ENCODE results near the gene PGR. TPM values are rescaled to one million over a fixed set of nuclear protein-coding genes. Genes with fewer than 3 reads are reported as not detected.

PGR gene
- total RNA-seq, 6 experiments from 2014 or later: 0.11 to 0.74 (median 0.28) TPM

DNA sequence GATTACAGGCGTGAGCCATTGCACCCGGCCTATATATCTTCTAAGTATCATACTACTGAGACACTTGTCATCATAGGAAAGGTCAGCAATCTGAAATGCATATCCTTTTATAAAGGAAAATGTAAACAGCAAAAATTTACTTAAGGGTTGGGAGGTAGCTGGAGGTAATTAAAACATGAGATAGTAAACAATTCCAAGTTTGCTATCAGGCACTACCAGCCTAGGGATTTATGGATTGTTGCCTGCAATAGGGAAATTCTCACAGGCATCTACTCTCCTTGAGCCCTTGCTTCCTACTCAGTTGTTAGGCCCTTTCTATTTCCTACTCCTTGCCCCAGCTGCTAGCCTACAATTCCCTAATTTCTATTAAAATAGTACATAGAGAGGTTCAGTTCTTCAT is 16.1 kb downstream of the PGR start:
- Histone ChIP-seq H3K4me1 (no peaks in the 10 kb centered on the region), H3K36me3 (no peaks in the 10 kb centered on the region), H3K27ac (no peak overlapping the region), H3K4me3 (no peak overlapping the region), H3K27me3 (no peaks in the 10 kb centered on the region), H3K9me3 (no peaks in the 10 kb centered on the region)
- no peak for DNase-seq
- no peak for ATAC-seq
- 65% methylated on average over 2 of the region's 2 CpGs for WGBS (ENCODE audit: insufficient coverage, low coverage, low lambda C conversion rate, missing lambda C conversion rate)
- TF ChIP-seq, protein P1, sequence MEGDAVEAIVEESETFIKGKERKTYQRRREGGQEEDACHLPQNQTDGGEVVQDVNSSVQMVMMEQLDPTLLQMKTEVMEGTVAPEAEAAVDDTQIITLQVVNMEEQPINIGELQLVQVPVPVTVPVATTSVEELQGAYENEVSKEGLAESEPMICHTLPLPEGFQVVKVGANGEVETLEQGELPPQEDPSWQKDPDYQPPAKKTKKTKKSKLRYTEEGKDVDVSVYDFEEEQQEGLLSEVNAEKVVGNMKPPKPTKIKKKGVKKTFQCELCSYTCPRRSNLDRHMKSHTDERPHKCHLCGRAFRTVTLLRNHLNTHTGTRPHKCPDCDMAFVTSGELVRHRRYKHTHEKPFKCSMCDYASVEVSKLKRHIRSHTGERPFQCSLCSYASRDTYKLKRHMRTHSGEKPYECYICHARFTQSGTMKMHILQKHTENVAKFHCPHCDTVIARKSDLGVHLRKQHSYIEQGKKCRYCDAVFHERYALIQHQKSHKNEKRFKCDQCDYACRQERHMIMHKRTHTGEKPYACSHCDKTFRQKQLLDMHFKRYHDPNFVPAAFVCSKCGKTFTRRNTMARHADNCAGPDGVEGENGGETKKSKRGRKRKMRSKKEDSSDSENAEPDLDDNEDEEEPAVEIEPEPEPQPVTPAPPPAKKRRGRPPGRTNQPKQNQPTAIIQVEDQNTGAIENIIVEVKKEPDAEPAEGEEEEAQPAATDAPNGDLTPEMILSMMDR (IDR thresholded peaks at IDR 0.05): no peak
- TF ChIP-seq POLR2A (IDR thresholded peaks at IDR 0.05): no peak
- intact Hi-C loops (cut with DNase I): no loop called here

DNA sequence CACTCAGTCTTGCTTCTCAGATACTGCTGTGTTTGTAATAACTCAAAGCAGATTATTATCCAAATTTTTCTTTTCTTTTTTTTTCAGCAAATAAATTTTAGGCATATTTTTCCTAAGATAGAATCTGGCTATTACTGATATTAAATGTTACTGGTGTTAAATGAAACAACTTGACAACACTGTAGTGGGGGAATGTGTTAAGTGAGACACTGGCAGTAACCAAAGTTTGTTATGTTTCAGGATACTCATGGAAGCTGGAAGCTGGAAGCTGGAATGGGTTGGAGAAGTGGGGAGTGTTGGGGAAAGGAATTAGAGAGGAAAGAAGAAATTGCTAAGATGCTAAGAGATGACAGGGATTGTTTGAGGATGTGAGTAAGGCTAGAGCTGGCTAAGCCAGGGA is 24.9 kb downstream of the PGR start:
- Histone ChIP-seq H3K27ac (no peak overlapping the region), H3K27me3 (no peaks in the 10 kb centered on the region), H3K9me3 (no peaks in the 10 kb centered on the region), H3K36me3 (no peaks in the 10 kb centered on the region), H3K4me3 (no peak overlapping the region), H3K4me1 (no peaks in the 10 kb centered on the region)
- TF ChIP-seq POLR2A (IDR thresholded peaks at IDR 0.05): no peak
- TF ChIP-seq, protein P1 (IDR thresholded peaks at IDR 0.05): no peak
- intact Hi-C loops (cut with DNase I): no loop called here
- DNase-seq (no peak), ATAC-seq (no peak)

DNA sequence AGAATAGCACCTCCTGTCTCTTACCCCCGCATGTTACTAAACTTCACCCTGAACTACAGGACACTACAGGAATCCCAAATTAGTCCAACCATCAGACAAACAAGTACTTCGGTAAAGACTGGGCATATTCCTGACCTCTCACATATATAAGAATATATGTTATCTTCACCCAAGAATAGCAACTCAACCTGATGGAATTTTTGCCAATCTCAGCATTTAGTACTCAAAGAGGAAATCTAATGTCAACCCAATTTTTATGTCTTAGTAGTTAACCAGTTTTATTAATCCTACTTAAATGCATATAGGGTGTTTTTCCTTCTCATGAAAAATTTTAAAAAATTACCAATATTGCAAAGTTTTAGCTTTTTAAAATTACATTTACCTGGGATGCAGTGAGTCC is 26.2 kb downstream of the PGR start:
- H3K27me3 ChIP-seq: no peaks in the 10 kb centered on the region
- DNase-seq (no peak), ATAC-seq (no peak)
- H3K9me3 ChIP-seq: no peaks in the 10 kb centered on the region
- H3K36me3 ChIP-seq: no peaks in the 10 kb centered on the region
- H3K4me1 ChIP-seq: no peaks in the 10 kb centered on the region
- H3K4me3 ChIP-seq: no peak overlapping the region
- TF ChIP-seq POLR2A (IDR thresholded peaks at IDR 0.05): no peak
- TF ChIP-seq, protein P1 (IDR thresholded peaks at IDR 0.05): no peak
- intact Hi-C loops (cut with DNase I): no loop called here
- H3K27ac ChIP-seq: no peak overlapping the region
- 54% methylated on average over 2 of the region's 2 CpGs for WGBS (ENCODE audit: insufficient coverage, low coverage, low lambda C conversion rate, missing lambda C conversion rate)

DNA sequence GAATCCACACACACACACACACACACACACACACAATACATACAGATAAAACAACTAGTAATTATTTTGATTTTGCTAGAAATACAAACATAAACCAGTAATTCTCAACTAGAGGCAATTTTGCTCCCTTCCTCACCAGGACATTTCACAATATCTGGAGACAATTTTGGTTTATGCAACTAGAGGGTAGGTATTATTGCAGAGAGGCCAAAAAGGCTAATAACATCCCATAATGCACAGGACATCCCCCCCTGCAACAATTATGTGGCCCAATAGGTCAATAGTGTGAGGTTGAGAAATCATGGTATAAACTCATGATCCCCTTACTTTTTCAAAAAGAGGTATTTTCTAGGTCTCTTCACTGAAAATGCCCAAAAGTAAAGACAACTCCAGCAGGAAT is 29.0 kb downstream of the PGR start:
- TF ChIP-seq, protein P1 (IDR thresholded peaks at IDR 0.05): no peak
- no peak for TF ChIP-seq POLR2A (IDR thresholded peaks at IDR 0.05)
- Histone ChIP-seq H3K27ac (no peak overlapping the region), H3K4me1 (no peaks in the 10 kb centered on the region), H3K9me3 (no peaks in the 10 kb centered on the region), H3K27me3 (no peaks in the 10 kb centered on the region), H3K36me3 (no peaks in the 10 kb centered on the region), H3K4me3 (no peak overlapping the region)
- DNase-seq (no peak), ATAC-seq (no peak)
- intact Hi-C loops (cut with DNase I): no loop called here

DNA sequence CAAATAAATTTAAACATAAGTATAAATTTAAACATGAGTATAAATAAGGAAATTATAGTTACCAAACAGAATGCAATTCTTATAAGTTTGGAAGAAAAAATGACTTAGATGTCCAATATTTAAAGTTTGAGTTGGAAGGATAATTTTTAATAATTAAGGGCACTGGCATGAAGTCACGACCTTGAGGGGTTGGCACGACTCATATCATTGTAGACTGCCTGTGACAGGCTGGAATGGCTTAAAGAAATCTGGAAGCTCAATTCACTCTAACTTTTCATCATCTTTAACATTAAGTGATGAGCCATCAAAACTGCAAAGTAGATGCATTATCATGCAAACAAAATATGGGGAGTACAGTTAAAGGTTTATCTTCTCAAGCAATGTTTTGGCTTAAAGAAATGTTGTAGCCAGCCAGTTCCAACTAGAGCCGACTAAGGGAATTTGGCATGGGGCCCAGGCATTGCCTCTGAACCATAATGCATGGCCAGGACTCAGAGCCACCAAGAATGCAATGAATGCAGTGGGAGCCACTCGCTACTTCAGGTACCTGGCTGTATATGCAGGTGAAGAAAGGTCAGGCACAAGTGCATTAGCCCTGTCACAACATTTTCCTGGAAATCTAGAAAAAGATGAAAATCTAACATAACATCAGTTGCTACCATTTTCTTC is 33.4 kb downstream of the PGR start:
- Histone ChIP-seq H3K27me3 (no peaks in the 10 kb centered on the region), H3K9me3 (no peaks in the 10 kb centered on the region), H3K27ac (no peak overlapping the region), H3K4me1 (no peaks in the 10 kb centered on the region), H3K36me3 (no peaks in the 10 kb centered on the region), H3K4me3 (no peak overlapping the region)
- DNase-seq (no peak), ATAC-seq (no peak)
- TF ChIP-seq, protein P1 (IDR thresholded peaks at IDR 0.05): no peak
- no peak for TF ChIP-seq POLR2A (IDR thresholded peaks at IDR 0.05)
- intact Hi-C loops (cut with DNase I): no loop called here
- WGBS (ENCODE audit: insufficient coverage, low coverage, low lambda C conversion rate, missing lambda C conversion rate): 30% methylated on average over 4 of the region's 4 CpGs
